ENCODE measurements around the gene AWAT2. TPM values are rescaled to one million over a fixed set of nuclear protein-coding genes. Genes with fewer than 3 reads are reported as not detected.

The AWAT2 gene
- total RNA-seq, 3 donors from 2014 or later (not counting 1 experiment from before 2014, with no cell fraction given), result not detected

GRCh38 chrX:70088751-70089150 lies 39.0 kb upstream of the AWAT2 start:
- H3K27me3 Mint-ChIP-seq (ENCODE audit: low read depth in 2 of 2), result peaks cover 2 to 9% of the 10 kb centered on the region in 2 donors
- TF ChIP-seq, protein P1, sequence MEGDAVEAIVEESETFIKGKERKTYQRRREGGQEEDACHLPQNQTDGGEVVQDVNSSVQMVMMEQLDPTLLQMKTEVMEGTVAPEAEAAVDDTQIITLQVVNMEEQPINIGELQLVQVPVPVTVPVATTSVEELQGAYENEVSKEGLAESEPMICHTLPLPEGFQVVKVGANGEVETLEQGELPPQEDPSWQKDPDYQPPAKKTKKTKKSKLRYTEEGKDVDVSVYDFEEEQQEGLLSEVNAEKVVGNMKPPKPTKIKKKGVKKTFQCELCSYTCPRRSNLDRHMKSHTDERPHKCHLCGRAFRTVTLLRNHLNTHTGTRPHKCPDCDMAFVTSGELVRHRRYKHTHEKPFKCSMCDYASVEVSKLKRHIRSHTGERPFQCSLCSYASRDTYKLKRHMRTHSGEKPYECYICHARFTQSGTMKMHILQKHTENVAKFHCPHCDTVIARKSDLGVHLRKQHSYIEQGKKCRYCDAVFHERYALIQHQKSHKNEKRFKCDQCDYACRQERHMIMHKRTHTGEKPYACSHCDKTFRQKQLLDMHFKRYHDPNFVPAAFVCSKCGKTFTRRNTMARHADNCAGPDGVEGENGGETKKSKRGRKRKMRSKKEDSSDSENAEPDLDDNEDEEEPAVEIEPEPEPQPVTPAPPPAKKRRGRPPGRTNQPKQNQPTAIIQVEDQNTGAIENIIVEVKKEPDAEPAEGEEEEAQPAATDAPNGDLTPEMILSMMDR (IDR thresholded peaks at IDR 0.05), result no peak
- no peak overlapping the region for H3K4me3 Mint-ChIP-seq
- no peaks in the 10 kb centered on the region for H3K9me3 ChIP-seq (ENCODE audit: control insufficient read depth, insufficient read depth, low read length)
- intact Hi-C loops (cut with micrococcal nuclease), result no loop called here
- H3K27me3 ChIP-seq (ENCODE audit: control insufficient read depth, insufficient read depth, low read length), result no peaks in the 10 kb centered on the region
- no peaks in the 10 kb centered on the region for H3K36me3 ChIP-seq (ENCODE audit: control insufficient read depth, insufficient read depth, low read length)
- H3K4me1 ChIP-seq (ENCODE audit: control insufficient read depth, insufficient read depth, low read length), result no peaks in the 10 kb centered on the region
- DNase-seq (no peak), ATAC-seq (no peak)
- no peak overlapping the region for H3K4me3 ChIP-seq (ENCODE audit: low read length)
- no peaks in the 10 kb centered on the region for H3K4me1 Mint-ChIP-seq
- H3K27ac Mint-ChIP-seq, result no peak overlapping the region
- no peak overlapping the region for H3K27ac ChIP-seq (ENCODE audit: low read length)
- H3K9me3 Mint-ChIP-seq, result no peaks in the 10 kb centered on the region
- H3K36me3 Mint-ChIP-seq, result no peaks in the 10 kb centered on the region

- DNase-seq (no peak), ATAC-seq (no peak)
- Mint-ChIP-seq H3K4me3 (no peak overlapping the region), H3K9me3 (no peaks in the 10 kb centered on the region), H3K36me3 (no peaks in the 10 kb centered on the region), H3K4me1 (no peaks in the 10 kb centered on the region), H3K27me3 (ENCODE audit: low read depth in 2 of 2) (peaks cover 2 to 9% of the 10 kb centered on the region in 2 donors), H3K27ac (no peak overlapping the region)
- TF ChIP-seq, protein P1 (IDR thresholded peaks at IDR 0.05), result no peak
- Histone ChIP-seq H3K4me3 (ENCODE audit: low read length) (no peak overlapping the region), H3K27ac (ENCODE audit: low read length) (no peak overlapping the region), H3K9me3 (ENCODE audit: control insufficient read depth, insufficient read depth, low read length) (no peaks in the 10 kb centered on the region), H3K36me3 (ENCODE audit: control insufficient read depth, insufficient read depth, low read length) (no peaks in the 10 kb centered on the region), H3K27me3 (ENCODE audit: control insufficient read depth, insufficient read depth, low read length) (no peaks in the 10 kb centered on the region), H3K4me1 (ENCODE audit: control insufficient read depth, insufficient read depth, low read length) (no peaks in the 10 kb centered on the region)
- intact Hi-C loops (cut with micrococcal nuclease), result no loop called here
- WGBS (ENCODE audit: insufficient coverage), result 52% methylated on average over 10 of the region's 11 CpGs
These were observed 38.3 kb upstream of the AWAT2 start for GRCh38 chrX:70087857-70088630.

DNA sequence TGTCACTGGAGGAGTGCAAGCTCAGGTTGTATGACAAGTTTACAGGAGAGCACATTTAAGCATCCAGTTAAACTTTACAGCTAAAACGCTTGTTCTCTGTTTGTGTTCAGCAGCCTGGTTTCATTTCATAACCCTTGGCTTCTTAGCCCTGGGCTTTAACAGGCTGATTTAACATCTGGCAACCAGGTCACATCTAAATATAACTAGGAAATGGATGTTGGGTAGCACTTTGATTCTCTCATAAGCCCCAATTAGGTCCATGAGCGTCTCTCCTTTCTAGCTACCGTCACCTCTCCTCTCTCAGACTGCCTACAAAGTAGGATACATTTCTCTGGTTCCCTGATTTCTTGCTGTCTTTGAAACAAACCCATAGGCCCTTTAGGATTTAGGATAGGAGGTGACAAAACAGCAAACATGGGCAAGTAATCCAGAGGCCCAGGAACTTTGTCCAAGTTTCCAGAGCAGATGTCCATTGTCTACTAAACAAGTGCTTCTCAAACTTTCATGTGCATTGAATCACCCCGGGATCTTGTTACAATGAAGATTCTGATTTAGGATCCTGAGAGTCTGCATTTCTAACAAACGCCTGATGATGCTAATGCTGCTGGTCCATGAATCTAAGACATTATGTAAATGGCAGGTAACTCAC lies 35.0 kb upstream of the AWAT2 start:
- no peak overlapping the region for H3K27ac ChIP-seq (ENCODE audit: low read length)
- H3K4me3 ChIP-seq (ENCODE audit: low read length), result no peak overlapping the region
- H3K9me3 ChIP-seq (ENCODE audit: control insufficient read depth, insufficient read depth, low read length), result no peaks in the 10 kb centered on the region
- H3K4me1 Mint-ChIP-seq, result no peaks in the 10 kb centered on the region
- H3K36me3 Mint-ChIP-seq, result no peaks in the 10 kb centered on the region
- DNase-seq (no peak), ATAC-seq (no peak)
- no peaks in the 10 kb centered on the region for H3K4me1 ChIP-seq (ENCODE audit: control insufficient read depth, insufficient read depth, low read length)
- peaks cover 2 to 9% of the 10 kb centered on the region in 2 donors for H3K27me3 Mint-ChIP-seq (ENCODE audit: low read depth in 2 of 2)
- H3K27ac Mint-ChIP-seq, result no peak overlapping the region
- 74% methylated on average over 5 of the region's 5 CpGs for WGBS (ENCODE audit: insufficient coverage)
- no peaks in the 10 kb centered on the region for H3K27me3 ChIP-seq (ENCODE audit: control insufficient read depth, insufficient read depth, low read length)
- intact Hi-C loops (cut with micrococcal nuclease), result no loop called here
- TF ChIP-seq, protein P1 (IDR thresholded peaks at IDR 0.05), result no peak
- H3K4me3 Mint-ChIP-seq, result no peak overlapping the region
- no peaks in the 10 kb centered on the region for H3K9me3 Mint-ChIP-seq
- H3K36me3 ChIP-seq (ENCODE audit: control insufficient read depth, insufficient read depth, low read length), result no peaks in the 10 kb centered on the region

Measured in natural killer cell (primary cell).